Panc1 (cell line): ENCODE measurements around the gene KIAA1217. TPM values are rescaled to one million over a fixed set of nuclear protein-coding genes. Genes with fewer than 3 reads are reported as not detected.

Source experiments
- ATAC-seq: fragments of 200-7000 bp; cut with Tn5 transposase; 2 replicates; pipeline ENCODE4 v1.9.1; 2020; ENCODE audit warnings: mild to moderate bottlenecking, moderate library complexity
- BruUV-seq: library from RNA; stranded (reverse); fragments of 400-500 nt; replicated peaks from 2 replicates; lab custom pipeline; 2021; lab: Mats Ljungman, UMichigan
- CTCF ChIA-PET: fragments of 300-600 bp; sonication (Branson Sonifier 250); formaldehyde crosslinking; loops from one replicate; lab custom pipeline; 2022; ENCODE audit warnings: antibody characterized with exemption; lab: Charles Lee
- POLR2A ChIA-PET: fragments of 300-600 bp; sonication (Branson Sonifier 250); formaldehyde crosslinking; loops from one replicate; lab custom pipeline; 2022; ENCODE audit warnings: antibody characterized with exemption; lab: Charles Lee
- DNase-seq: peaks from one replicate; pipeline ENCODE4 v3.0.0-alpha.2; 2010; ENCODE audit warnings: low read depth, low spot score
- H3K27ac ChIP-seq: 2 replicates; pipeline ENCODE4 v1.5.1; 2011; ENCODE audit warnings: mild to moderate bottlenecking, low read length, inconsistent platforms
- H3K27me3 ChIP-seq: fragments of 200-500 bp; sonication (Bioruptor generic); 2 replicates; pipeline ENCODE4 v1.6.0; 2014; ENCODE audit warnings: low read length, inconsistent platforms; ENCODE audit not compliant: control insufficient read depth, insufficient read depth
- H3K36me3 ChIP-seq: fragments of 200-500 bp; sonication (Bioruptor generic); 2 replicates; pipeline ENCODE4 v1.5.1; 2014; ENCODE audit warnings: inconsistent platforms, mild to moderate bottlenecking, low read length, moderate library complexity; ENCODE audit not compliant: control insufficient read depth, insufficient read depth
- H3K4me1 ChIP-seq: 2 replicates; pipeline ENCODE4 v1.5.1; 2011; ENCODE audit warnings: inconsistent platforms, mild to moderate bottlenecking, low read length, moderate library complexity; ENCODE audit not compliant: control insufficient read depth, insufficient read depth
- H3K4me3 ChIP-seq, 2 experiments: 2 replicates each; pipeline ENCODE4 v1.5.1; 2011 to 2012; ENCODE audit warnings: low read depth in 2 of 2, low read length in 2 of 2, mild to moderate bottlenecking in 2 of 2, inconsistent platforms in 1 of 2, moderate library complexity in 1 of 2
- H3K9me3 ChIP-seq: fragments of 200-500 bp; sonication (Bioruptor generic); 2 replicates; pipeline ENCODE4 v1.5.1; 2014; ENCODE audit warnings: low read depth, mild to moderate bottlenecking, inconsistent platforms, low read length, moderate library complexity; ENCODE audit not compliant: control insufficient read depth, insufficient read depth
- POLR2AphosphoS5 ChIP-seq: IDR thresholded peaks from 2 replicates; pipeline ENCODE4 v1.6.1; 2012; ENCODE audit warnings: mild to moderate bottlenecking, low read depth, low read length, moderate library complexity
- REST ChIP-seq, 2 experiments: IDR thresholded peaks; 2 replicates each; pipeline ENCODE4 v1.6.1; 2011 to 2012; ENCODE audit warnings: low read depth in 2 of 2, control low read depth in 1 of 2, low read length in 1 of 2, mild to moderate bottlenecking in 1 of 2, moderate library complexity in 1 of 2; ENCODE audit not compliant: insufficient read depth in 1 of 2
- SIN3A ChIP-seq: IDR thresholded peaks from 2 replicates; pipeline ENCODE4 v1.6.1; 2012; ENCODE audit warnings: low read depth, mild to moderate bottlenecking, low read length, moderate library complexity, borderline replicate concordance; ENCODE audit not compliant: insufficient read depth
- TCF7L2 ChIP-seq: IDR thresholded peaks from 2 replicates; pipeline ENCODE4 v1.6.1; 2011; ENCODE audit warnings: mild to moderate bottlenecking, low read depth, low read length, inconsistent platforms
- in situ Hi-C: cut with HindIII; loops from 2 replicates; pipeline ENCODE4 v1.10.0; 2016; ENCODE audit warnings: low sequenced_read_pairs, low pct_unique_long_range_greater_than_20kb
- intact Hi-C: fragments of 100-400 bp; cut with micrococcal nuclease; formaldehyde crosslinking; loops from one replicate; pipeline ENCODE4 v1.10.0; 2022; ENCODE audit not compliant: unreplicated experiment
- total RNA-seq: library from RNA; stranded (reverse); gene quantifications from one replicate; pipeline ENCODE4 v1.2.1, GENCODE V29; 2021; ENCODE audit not compliant: unreplicated experiment
- TF ChIP-seq, protein P1 (sequence below): fragments of 450-650 bp; IDR thresholded peaks from 2 replicates; pipeline ENCODE4 v1.5.1; 2017; ENCODE audit warnings: mild to moderate bottlenecking

Gene KIAA1217
- total RNA-seq, 1 experiment from 2014 or later: 11.6 TPM

- no peak overlapping the region for H3K27ac ChIP-seq
- no peak for ATAC-seq
- no peaks in the 10 kb centered on the region for H3K36me3 ChIP-seq
- intact Hi-C loops: no loop called here
- BruUV-seq: no TSS peak
- no peaks in the 10 kb centered on the region for H3K27me3 ChIP-seq
- ChIA-PET CTCF (no interaction called here), POLR2A (no interaction called here)
- H3K9me3 ChIP-seq: no peaks in the 10 kb centered on the region
- H3K4me3 ChIP-seq: no peak overlapping the region
- in situ Hi-C loops: no loop called here
- TF ChIP-seq REST (IDR thresholded peaks at IDR 0.05; ENCODE audit: insufficient read depth in 1 of 2, low read depth in 2 of 2, low read length in 1 of 2) (no peak), TCF7L2 (no peak), POLR2AphosphoS5 (no peak), SIN3A (no peak)
- TF ChIP-seq, protein P1, sequence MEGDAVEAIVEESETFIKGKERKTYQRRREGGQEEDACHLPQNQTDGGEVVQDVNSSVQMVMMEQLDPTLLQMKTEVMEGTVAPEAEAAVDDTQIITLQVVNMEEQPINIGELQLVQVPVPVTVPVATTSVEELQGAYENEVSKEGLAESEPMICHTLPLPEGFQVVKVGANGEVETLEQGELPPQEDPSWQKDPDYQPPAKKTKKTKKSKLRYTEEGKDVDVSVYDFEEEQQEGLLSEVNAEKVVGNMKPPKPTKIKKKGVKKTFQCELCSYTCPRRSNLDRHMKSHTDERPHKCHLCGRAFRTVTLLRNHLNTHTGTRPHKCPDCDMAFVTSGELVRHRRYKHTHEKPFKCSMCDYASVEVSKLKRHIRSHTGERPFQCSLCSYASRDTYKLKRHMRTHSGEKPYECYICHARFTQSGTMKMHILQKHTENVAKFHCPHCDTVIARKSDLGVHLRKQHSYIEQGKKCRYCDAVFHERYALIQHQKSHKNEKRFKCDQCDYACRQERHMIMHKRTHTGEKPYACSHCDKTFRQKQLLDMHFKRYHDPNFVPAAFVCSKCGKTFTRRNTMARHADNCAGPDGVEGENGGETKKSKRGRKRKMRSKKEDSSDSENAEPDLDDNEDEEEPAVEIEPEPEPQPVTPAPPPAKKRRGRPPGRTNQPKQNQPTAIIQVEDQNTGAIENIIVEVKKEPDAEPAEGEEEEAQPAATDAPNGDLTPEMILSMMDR: no peak
- DNase-seq: no peak
- H3K4me1 ChIP-seq: no peaks in the 10 kb centered on the region
These were observed 240.9 kb downstream of the KIAA1217 start for GRCh38 chr10:24449769-24450310.

DNA sequence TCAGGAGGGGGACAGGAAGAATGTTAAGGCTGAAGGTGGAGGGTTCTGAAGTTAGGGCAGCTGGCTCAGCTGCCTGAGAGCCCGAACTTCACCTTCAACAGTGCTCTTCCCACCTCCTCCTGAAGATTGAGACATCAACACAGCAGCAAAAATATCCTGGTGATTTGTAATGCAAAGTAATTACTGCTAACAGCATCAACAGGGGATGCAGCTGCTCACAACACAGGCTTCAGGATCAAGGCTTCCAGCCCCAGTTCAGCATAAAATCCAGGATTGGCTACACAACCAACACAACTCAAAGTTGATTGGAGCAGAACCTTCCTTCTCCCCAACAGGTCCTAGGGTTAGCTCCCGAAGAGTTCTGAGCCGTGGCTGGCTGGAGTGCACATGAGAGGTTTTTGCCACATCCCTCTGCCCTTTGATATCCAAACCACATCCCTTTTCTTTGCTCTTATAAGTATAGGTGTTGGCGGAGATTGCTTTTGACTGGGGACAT lies 242.4 kb downstream of the KIAA1217 start:
- TF ChIP-seq, protein P1: no peak
- TF ChIP-seq SIN3A (no peak), REST (IDR thresholded peaks at IDR 0.05; ENCODE audit: insufficient read depth in 1 of 2, low read depth in 2 of 2, low read length in 1 of 2) (no peak), TCF7L2 (no peak), POLR2AphosphoS5 (no peak)
- no peak overlapping the region for H3K4me3 ChIP-seq
- ATAC-seq (no peak), DNase-seq (no peak)
- BruUV-seq: no TSS peak
- CTCF ChIA-PET: no interaction called here
- no peaks in the 10 kb centered on the region for H3K9me3 ChIP-seq
- no peak overlapping the region for H3K27ac ChIP-seq
- H3K27me3 ChIP-seq: no peaks in the 10 kb centered on the region
- H3K36me3 ChIP-seq: no peaks in the 10 kb centered on the region
- POLR2A ChIA-PET: no interaction called here
- H3K4me1 ChIP-seq: no peaks in the 10 kb centered on the region
- in situ Hi-C loops (no loop called here), intact Hi-C loops (no loop called here)
